Measurements from ENCODE around the gene AJM1. TPM values are rescaled to one million over a fixed set of nuclear protein-coding genes. Genes with fewer than 3 reads are reported as not detected.

Gene AJM1
- total RNA-seq, 1 donor from 2014 or later: 1.1 TPM

DNA sequence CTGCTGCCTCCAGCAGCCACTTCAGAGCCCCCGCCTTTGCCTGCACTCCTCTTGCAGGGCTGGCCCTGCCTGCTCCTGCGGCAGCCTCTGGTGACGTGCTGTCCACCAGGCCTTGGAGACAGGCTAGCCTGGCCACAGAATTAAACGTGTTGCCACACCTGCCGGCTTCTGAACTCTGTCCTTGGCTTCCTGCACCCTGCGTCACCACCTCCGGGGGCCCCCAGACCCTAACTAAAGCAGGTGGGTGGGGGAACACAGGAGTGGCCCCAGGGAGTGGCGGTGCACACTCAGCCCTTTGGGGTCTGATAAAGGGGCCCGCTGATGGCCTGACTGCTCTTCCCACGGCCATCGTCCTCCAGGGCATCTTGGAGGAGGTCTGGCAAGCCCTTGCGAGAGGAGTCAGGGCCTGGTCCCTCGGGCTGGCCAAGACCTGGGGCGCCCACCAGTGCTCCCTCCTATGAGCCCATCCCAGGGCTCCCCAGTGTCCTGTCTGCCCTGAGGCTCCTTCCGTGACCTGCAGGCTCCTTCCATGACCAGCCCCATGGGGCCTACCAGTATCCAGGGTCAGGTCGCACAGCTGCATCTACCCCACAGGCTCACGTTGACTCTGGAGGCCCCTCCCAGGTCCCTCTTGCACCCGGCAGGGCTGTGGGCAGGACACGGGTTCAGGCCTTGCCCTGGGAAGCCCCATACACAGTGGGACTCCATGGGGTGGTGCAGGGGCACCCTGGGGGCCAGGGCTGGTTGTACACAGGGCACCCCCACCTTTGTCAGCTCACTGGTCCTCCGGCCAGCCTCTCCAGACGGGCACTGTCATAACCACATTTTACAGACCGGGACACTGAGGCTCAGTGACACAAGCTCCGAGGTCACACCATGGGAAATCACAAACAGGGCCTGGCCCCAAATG, 8.8 kb downstream of the AJM1 start:
- DNase-seq (ENCODE audit: low read depth) (no peak), FAIRE-seq (no peak)
- peaks cover 10% of the 10 kb centered on the region for H3K36me3 ChIP-seq (ENCODE audit: control insufficient read depth, insufficient read depth, low read length)
- TF ChIP-seq, protein P1, sequence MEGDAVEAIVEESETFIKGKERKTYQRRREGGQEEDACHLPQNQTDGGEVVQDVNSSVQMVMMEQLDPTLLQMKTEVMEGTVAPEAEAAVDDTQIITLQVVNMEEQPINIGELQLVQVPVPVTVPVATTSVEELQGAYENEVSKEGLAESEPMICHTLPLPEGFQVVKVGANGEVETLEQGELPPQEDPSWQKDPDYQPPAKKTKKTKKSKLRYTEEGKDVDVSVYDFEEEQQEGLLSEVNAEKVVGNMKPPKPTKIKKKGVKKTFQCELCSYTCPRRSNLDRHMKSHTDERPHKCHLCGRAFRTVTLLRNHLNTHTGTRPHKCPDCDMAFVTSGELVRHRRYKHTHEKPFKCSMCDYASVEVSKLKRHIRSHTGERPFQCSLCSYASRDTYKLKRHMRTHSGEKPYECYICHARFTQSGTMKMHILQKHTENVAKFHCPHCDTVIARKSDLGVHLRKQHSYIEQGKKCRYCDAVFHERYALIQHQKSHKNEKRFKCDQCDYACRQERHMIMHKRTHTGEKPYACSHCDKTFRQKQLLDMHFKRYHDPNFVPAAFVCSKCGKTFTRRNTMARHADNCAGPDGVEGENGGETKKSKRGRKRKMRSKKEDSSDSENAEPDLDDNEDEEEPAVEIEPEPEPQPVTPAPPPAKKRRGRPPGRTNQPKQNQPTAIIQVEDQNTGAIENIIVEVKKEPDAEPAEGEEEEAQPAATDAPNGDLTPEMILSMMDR (IDR thresholded peaks at IDR 0.05; ENCODE audit: insufficient read depth, low read length, severe bottlenecking): no peak
- no peak overlapping the region for H3K4me3 ChIP-seq (ENCODE audit: low read depth, low read length)
- H3K27me3 ChIP-seq (ENCODE audit: control insufficient read depth, insufficient read depth, low read length): peaks cover 3% of the 10 kb centered on the region

DNA sequence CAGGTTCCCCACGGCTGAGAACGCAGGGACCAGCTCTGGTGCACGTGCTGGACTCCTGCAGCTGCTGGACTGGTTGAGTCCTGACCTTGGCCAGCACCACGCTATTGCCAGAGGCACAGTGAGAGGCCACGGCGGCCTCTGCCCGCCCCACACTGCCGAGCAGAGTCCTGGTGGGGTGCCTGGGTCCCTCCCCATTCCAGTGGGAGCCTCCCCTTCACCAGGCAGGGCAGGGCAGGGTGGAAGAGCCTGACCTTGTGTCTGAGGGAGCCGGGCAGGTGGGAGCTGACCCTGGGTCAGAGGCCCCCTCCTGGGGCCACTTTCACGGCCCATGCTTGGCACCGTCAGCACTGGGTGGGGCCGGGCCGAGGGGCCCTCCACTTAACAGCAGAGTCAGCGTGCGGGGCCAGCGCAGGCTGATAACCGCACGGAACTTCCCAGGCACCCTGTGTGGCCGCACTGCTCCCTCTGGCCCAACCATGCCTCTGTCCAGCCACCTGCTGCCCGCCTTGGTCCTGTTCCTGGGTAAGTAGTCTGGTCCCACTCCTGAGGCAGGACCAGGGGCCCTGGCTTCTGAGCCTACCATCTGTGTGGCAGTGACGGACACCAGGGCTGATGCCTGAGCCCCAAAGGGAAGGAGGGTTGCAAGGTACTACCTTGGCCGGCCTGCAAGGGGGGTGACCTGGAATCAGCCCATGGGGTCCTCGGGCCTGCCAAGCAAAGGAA, 9.8 kb downstream of the AJM1 start, which contains the start of gene MAMDC4:
Gene MAMDC4, plus strand, starts transcription at position 406 of the 723 bp plus-strand sequence. Its CDS starts 71 bp downstream, at position 477.
- no peak for FAIRE-seq

DNA sequence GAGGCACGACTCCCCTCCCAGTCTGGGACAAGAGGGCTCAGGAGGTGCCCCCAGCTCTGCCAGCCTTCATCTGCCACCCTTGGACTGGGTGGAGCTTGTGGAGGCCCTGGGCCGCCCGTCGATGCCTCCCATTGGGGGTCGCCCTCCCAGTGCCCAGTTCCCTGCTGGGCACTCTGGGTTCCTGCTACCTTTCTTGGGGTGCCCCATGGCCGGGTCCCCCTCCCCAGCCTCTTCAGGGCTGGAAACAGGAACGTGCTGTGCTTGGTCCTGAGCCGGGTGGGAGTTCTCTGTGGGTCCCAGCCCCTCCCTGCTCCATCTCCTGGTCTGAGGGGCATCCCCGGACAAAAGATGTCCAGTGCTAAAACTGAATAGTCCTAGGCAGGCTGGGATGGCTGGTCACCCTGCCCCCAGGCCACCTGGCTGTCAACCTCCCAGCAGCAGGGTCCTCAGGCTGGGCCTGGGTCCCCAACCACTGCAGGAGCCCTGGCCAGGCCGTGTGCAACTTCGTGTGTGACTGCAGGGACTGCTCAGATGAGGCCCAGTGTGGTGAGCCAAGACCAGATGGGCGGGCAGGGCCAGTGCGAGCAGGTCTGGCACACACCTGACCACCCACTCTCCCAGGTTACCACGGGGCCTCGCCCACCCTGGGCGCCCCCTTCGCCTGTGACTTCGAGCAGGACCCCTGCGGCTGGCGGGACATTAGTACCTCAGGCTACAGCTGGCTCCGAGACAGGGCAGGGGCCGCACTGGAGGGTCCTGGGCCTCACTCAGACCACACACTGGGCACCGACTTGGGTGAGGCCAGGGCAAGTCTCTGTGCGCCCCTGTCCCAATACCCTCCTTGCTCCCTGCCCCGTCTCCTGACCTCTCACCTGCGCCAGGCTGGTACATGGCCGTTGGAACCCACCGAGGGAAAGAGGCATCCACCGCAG, 10.7 kb downstream of the AJM1 start:
- H3K36me3 ChIP-seq (ENCODE audit: control insufficient read depth, insufficient read depth, low read length): peaks cover 10% of the 10 kb centered on the region
- DNase-seq (ENCODE audit: low read depth): no peak
- FAIRE-seq: no peak
- H3K4me3 ChIP-seq (ENCODE audit: low read depth, low read length): no peak overlapping the region
- TF ChIP-seq, protein P1 (IDR thresholded peaks at IDR 0.05; ENCODE audit: insufficient read depth, low read length, severe bottlenecking): no peak
- no peaks in the 10 kb centered on the region for H3K27me3 ChIP-seq (ENCODE audit: control insufficient read depth, insufficient read depth, low read length)

More for the DNA sequence above, 9.8 kb downstream of the AJM1 start, which contains the start of gene MAMDC4:
- TF ChIP-seq, protein P1 (IDR thresholded peaks at IDR 0.05; ENCODE audit: insufficient read depth, low read length, severe bottlenecking): no peak
- no peaks in the 10 kb centered on the region for H3K27me3 ChIP-seq (ENCODE audit: control insufficient read depth, insufficient read depth, low read length)
- H3K36me3 ChIP-seq (ENCODE audit: control insufficient read depth, insufficient read depth, low read length): peaks cover 10% of the 10 kb centered on the region
- no peak for DNase-seq (ENCODE audit: low read depth)
- H3K4me3 ChIP-seq (ENCODE audit: low read depth, low read length): no peak within 1 kb of the TSS

DNA sequence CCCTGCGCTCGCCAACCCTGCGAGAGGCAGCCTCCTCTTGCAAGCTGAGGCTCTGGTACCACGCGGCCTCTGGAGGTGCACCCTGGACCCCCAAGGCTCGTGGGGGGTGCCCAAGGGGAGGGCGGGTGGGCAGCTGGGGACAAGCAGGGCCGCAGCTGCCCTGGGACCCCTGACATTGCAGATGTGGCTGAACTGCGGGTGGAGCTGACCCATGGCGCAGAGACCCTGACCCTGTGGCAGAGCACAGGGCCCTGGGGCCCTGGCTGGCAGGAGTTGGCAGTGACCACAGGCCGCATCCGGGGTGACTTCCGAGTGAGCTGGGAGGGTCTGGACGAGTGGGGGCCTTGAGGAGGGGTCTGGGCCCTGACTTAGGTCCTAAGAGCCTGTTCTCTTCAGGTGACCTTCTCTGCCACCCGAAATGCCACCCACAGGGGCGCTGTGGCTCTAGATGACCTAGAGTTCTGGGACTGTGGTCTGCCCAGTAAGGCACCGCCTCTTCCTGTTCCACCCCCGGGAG, 11.4 kb downstream of the AJM1 start:
- no peak for DNase-seq (ENCODE audit: low read depth)
- Histone ChIP-seq H3K27me3 (ENCODE audit: control insufficient read depth, insufficient read depth, low read length) (no peaks in the 10 kb centered on the region), H3K36me3 (ENCODE audit: control insufficient read depth, insufficient read depth, low read length) (peaks cover 10% of the 10 kb centered on the region), H3K4me3 (ENCODE audit: low read depth, low read length) (no peak overlapping the region)
- no peak for FAIRE-seq
- TF ChIP-seq, protein P1 (IDR thresholded peaks at IDR 0.05; ENCODE audit: insufficient read depth, low read length, severe bottlenecking): no peak

Measured in bronchial epithelial cell (primary cell).